A549 (cell line): ENCODE results near the gene NOTCH2.

ENCODE experiments used
- CTCF ChIP-seq: fragments of >200 bp; sonication (Bioruptor Twin); formaldehyde crosslinking; IDR thresholded peaks from 3 replicates; pipeline ENCODE4 v1.5.1; 2016
- EHMT2 ChIP-seq: fragments of 200-600 bp; sonication (generic); IDR thresholded peaks from 2 replicates; pipeline ENCODE4 v1.6.1; 2016; ENCODE audit warnings: antibody characterized with exemption, low read depth, mild to moderate bottlenecking, moderate library complexity
- EP300 ChIP-seq, 2 experiments: fragments of >200 bp; sonication (Bioruptor Twin); formaldehyde crosslinking; IDR thresholded peaks; 2 replicates in 1 of 2; 3 replicates in 1 of 2; pipeline ENCODE4 v1.6.1; 2016 to 2017
- ESRRA ChIP-seq: fragments of 150-350 bp; IDR thresholded peaks from 2 replicates; pipeline ENCODE4 v1.6.1; 2014; ENCODE audit warnings: mild to moderate bottlenecking, low read length, borderline replicate concordance
- FOSB ChIP-seq: fragments of 250-450 bp; sonication (Bioruptor Pico); IDR thresholded peaks from 2 replicates; pipeline ENCODE4 v1.5.0; 2020; ENCODE audit warnings: mild to moderate bottlenecking, moderate library complexity
- FOSL2 ChIP-seq, 2 experiments: fragments of 450-650 bp in 1 of 2; fragments of >200 bp in 1 of 2; sonication (Bioruptor Twin) in 1 of 2; formaldehyde crosslinking; IDR thresholded peaks; 2 replicates each; pipeline versions ENCODE4 v1.5.0 to v1.6.1; 2016 to 2020; ENCODE audit warnings: mild to moderate bottlenecking in 1 of 2, moderate library complexity in 1 of 2
- HOXB5 ChIP-seq: fragments of 250-450 bp; sonication (Bioruptor Pico); IDR thresholded peaks from 2 replicates; pipeline ENCODE4 v1.5.0; 2020; ENCODE audit warnings: mild to moderate bottlenecking, moderate library complexity
- MYC ChIP-seq: IDR thresholded peaks from 2 replicates; pipeline ENCODE4 v1.6.1; 2012; ENCODE audit warnings: mild to moderate bottlenecking, inconsistent platforms, low read length, improper control_type of control experiment, borderline replicate concordance
- NFE2L2 ChIP-seq: fragments of 150-350 bp; conservative IDR thresholded peaks from 2 replicates; pipeline ENCODE4 v1.6.1; 2014; ENCODE audit warnings: low read length
- POLR2A ChIP-seq: IDR thresholded peaks from 2 replicates; pipeline ENCODE4 v1.6.1; 2012; ENCODE audit warnings: mild to moderate bottlenecking, low read length
- RNF2 ChIP-seq: fragments of 200-600 bp; sonication (generic); IDR thresholded peaks from 2 replicates; pipeline ENCODE4 v1.6.1; 2016; ENCODE audit warnings: low read depth, mild to moderate bottlenecking, antibody characterized with exemption, moderate library complexity, borderline replicate concordance
- ZNF302 ChIP-seq: fragments of 250-450 bp; sonication (Bioruptor Pico); IDR thresholded peaks from 2 replicates; pipeline ENCODE4 v1.9.0; 2021; ENCODE audit warnings: inconsistent platforms, mild to moderate bottlenecking, moderate library complexity
- TF ChIP-seq, protein P1 (sequence below): fragments of >200 bp; sonication (Bioruptor Twin); formaldehyde crosslinking; IDR thresholded peaks from 3 replicates; pipeline ENCODE4 v1.6.1; 2016
- TF ChIP-seq, protein P2 (sequence below): fragments of 250-450 bp; sonication (Bioruptor Pico); IDR thresholded peaks from 2 replicates; pipeline ENCODE4 v1.5.0; 2021; ENCODE audit warnings: mild to moderate bottlenecking, moderate library complexity, borderline replicate concordance

- TF ChIP-seq MYC (no peak), ESRRA (no peak), RNF2 (no peak), EP300 (IDR thresholded peaks at IDR 0.05) (no peak), CTCF (no peak), NFE2L2 (no peak), FOSB (CRISPR knock-in tag) (no peak), POLR2A (no peak), ZNF302 (no peak), FOSL2 (IDR thresholded peaks at IDR 0.05) (no peak), FOSL2 (CRISPR knock-in tag; IDR thresholded peaks at IDR 0.05) (no peak), HOXB5 (CRISPR knock-in tag) (no peak), EHMT2 (no peak)
- TF ChIP-seq, protein P1, sequence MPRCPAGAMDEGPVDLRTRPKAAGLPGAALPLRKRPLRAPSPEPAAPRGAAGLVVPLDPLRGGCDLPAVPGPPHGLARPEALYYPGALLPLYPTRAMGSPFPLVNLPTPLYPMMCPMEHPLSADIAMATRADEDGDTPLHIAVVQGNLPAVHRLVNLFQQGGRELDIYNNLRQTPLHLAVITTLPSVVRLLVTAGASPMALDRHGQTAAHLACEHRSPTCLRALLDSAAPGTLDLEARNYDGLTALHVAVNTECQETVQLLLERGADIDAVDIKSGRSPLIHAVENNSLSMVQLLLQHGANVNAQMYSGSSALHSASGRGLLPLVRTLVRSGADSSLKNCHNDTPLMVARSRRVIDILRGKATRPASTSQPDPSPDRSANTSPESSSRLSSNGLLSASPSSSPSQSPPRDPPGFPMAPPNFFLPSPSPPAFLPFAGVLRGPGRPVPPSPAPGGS: no peak
- TF ChIP-seq, protein P2, sequence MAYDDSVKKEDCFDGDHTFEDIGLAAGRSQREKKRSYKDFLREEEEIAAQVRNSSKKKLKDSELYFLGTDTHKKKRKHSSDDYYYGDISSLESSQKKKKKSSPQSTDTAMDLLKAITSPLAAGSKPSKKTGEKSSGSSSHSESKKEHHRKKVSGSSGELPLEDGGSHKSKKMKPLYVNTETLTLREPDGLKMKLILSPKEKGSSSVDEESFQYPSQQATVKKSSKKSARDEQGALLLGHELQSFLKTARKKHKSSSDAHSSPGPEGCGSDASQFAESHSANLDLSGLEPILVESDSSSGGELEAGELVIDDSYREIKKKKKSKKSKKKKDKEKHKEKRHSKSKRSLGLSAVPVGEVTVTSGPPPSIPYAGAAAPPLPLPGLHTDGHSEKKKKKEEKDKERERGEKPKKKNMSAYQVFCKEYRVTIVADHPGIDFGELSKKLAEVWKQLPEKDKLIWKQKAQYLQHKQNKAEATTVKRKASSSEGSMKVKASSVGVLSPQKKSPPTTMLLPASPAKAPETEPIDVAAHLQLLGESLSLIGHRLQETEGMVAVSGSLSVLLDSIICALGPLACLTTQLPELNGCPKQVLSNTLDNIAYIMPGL (CRISPR knock-in tag): no peak
Observed at GRCh38 chr1:119964673-119965363, 104.6 kb downstream of the NOTCH2 start.
